ENCODE data around the gene AUTS2.

Gene AUTS2

DNA sequence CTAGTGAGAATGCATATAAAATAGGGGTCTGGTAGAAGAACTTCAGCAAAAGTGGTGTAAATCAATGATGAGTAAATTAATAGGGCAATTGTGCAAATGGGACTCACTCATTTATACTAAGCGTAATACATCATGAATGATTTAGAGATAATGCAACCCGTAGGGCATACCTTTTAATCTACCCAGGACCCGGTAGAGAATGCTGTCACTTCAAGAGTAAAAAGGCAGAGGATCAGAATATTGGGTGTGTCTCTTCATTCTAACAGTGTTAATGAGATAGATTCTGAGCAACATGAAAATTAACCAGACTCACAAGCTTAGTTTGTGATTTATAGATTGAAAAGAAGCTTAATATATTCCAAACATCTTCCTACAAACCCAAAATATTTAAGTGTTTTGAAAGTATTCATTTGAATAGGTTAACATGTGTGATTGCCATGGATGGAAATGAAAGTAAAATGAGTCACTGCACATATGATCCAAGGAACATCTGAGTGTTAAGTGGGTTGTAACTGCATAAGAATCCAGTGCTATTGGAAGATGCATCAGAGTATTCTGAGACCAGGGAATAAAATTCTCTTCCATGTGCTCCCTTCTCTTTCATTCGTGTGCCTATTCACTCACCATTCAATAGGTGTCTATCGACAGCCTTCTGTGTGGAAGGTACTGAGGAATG, 690.6 kb downstream of the AUTS2 start:
- no peak for TF ChIP-seq POLR2A (IDR thresholded peaks at IDR 0.05; ENCODE audit: low read depth, low read length)
- no peak for TF ChIP-seq POLR2AphosphoS5 (IDR thresholded peaks at IDR 0.05; ENCODE audit: low read depth, low read length)
- TF ChIP-seq TAF1 (IDR thresholded peaks at IDR 0.05; ENCODE audit: borderline replicate concordance, low read depth, low read length): no peak
- FAIRE-seq: no peak
- DNase-seq (ENCODE audit: insufficient read length): no peak

DNA sequence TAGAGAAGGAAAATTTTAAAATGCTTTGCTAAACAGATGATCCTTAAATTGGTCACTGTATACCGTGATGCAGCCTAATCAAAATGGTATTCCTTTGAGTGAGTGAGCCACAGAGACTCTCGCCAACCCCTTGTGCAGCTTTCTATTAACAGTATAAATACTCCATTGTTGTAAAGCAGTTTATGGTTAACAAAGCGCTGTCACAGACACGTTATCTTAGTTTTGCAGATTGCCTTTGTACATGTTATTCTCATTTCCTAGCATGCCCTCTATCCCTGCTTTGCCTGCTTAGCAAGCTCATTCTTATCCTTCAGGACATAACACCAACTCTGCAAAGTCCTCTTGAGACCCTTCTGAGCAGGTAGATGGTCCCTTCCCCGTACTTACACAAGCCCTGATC, 694.4 kb downstream of the AUTS2 start:
- DNase-seq (ENCODE audit: insufficient read length) (no peak), FAIRE-seq (no peak)
- no peak for TF ChIP-seq TAF1 (IDR thresholded peaks at IDR 0.05; ENCODE audit: borderline replicate concordance, low read depth, low read length)

DNA sequence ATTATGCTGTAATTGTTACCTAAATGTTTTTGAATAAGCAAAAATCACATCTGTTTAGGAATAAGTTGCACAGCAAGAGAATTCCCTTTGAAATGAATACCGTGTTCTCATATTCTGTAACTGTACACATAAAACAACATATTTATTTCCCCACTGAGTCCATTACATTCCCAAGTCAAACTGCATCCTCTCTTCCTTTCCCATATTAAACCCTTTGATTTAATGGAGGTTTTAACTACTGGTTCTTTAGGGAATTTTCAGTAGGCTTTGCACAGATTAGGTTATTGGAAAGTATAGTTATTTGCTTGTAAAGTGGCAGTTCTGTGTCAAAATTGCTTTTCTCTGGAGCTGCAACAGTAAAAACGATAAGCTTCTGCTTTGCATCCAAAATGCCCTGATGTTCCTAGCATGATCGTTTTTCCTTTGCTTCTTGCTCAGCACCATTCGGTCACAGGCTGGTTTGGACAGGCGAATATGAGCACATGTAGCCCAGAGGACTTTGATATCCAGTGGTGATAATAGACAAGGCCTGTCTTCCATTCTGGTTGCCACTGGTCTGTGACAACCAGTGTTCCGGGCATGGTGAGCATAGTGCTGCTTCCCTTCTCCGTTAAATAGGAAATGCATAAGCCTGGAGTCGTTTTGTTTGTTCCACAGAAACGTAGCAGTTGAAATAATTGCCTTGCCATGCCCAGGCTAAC, 696.1 kb downstream of the AUTS2 start:
- TF ChIP-seq POLR2A (IDR thresholded peaks at IDR 0.05; ENCODE audit: low read depth, low read length) (no peak), POLR2AphosphoS5 (IDR thresholded peaks at IDR 0.05; ENCODE audit: low read depth, low read length) (no peak), TAF1 (IDR thresholded peaks at IDR 0.05; ENCODE audit: borderline replicate concordance, low read depth, low read length) (no peak)
- FAIRE-seq (no peak), DNase-seq (ENCODE audit: insufficient read length) (no peak)

DNA sequence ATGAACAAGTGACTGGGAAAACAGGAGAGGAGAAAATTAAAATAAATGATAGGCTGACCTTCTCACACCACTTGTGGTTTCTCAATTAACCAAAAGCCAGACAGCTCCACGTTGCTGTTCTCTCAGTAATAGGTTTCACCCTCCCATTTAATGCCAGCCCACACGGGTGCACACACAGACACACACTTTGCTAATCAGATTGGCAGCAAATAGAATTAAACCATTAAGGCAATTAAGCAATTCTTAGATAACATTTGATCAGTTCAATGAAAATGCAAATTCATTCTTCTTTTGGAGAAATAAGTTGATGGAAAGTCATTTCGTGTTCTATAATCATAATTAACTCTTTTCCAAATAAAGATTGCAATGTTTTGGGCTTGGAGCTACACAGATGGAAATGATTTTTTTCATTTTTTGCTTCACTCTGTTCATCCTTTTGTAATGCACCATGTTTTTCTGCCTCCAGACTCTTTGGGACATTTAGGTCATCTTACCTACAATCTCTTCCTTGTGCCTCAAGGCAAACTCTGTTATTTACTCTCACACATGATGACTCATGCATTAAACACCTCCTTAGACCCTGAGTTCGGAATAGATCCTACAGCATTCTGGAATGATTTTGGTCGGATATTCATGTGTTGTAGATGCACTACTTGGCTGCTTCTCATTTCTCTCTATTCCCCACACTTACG, 700.7 kb downstream of the AUTS2 start:
- TF ChIP-seq TAF1 (IDR thresholded peaks at IDR 0.05; ENCODE audit: borderline replicate concordance, low read depth, low read length): no peak
- TF ChIP-seq POLR2A (IDR thresholded peaks at IDR 0.05; ENCODE audit: low read depth, low read length): no peak
- no peak for TF ChIP-seq POLR2AphosphoS5 (IDR thresholded peaks at IDR 0.05; ENCODE audit: low read depth, low read length)
- DNase-seq (ENCODE audit: insufficient read length) (no peak), FAIRE-seq (no peak)

DNA sequence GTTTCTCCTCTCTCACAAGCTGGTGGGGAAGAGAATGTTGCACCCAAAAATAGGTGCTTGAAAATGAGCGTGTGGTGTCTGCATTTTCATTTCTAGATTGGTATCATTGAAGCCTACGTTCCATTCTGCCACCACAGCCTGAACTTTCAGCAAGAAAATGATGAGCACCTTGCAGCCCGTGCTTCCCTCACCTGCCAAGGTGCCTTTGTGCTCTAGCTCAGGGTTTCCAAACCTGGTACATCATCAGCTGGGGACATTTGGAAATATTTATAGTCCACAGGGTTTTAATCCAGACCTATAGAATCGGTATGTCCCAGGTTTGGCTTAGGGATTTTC, 701.2 kb downstream of the AUTS2 start:
- FAIRE-seq (no peak), DNase-seq (ENCODE audit: insufficient read length) (no peak)
- no peak for TF ChIP-seq POLR2AphosphoS5 (IDR thresholded peaks at IDR 0.05; ENCODE audit: low read depth, low read length)
- TF ChIP-seq TAF1 (IDR thresholded peaks at IDR 0.05; ENCODE audit: borderline replicate concordance, low read depth, low read length): no peak
- TF ChIP-seq POLR2A (IDR thresholded peaks at IDR 0.05; ENCODE audit: low read depth, low read length): no peak

DNA sequence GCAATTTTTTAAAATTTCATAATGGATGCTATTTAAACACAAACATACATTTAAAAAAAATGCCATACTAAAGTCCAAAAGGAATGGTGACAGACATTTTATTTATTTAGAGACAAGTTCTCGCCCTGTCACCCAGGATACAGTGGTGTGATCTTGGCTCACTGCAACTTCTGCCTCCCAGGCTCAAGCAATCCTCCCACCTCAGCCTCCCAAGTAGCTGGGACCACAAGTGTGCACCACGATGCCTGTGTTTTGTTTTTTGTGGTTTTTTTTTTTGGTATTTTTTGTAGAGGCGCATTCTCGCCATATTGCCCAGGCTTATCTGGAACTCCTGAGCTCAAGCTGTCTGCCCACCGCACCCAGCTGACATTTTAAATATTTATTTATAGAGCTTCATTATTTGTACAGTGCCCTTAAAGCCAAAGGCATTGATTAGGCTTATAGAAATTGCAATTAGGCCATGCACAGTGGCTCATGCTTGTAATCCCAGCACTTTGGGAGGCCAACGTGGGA, 703.5 kb downstream of the AUTS2 start:
- no peak for DNase-seq (ENCODE audit: insufficient read length)
- no peak for TF ChIP-seq POLR2A (IDR thresholded peaks at IDR 0.05; ENCODE audit: low read depth, low read length)
- no peak for TF ChIP-seq TAF1 (IDR thresholded peaks at IDR 0.05; ENCODE audit: borderline replicate concordance, low read depth, low read length)
- no peak for TF ChIP-seq POLR2AphosphoS5 (IDR thresholded peaks at IDR 0.05; ENCODE audit: low read depth, low read length)
- FAIRE-seq: no peak

DNA sequence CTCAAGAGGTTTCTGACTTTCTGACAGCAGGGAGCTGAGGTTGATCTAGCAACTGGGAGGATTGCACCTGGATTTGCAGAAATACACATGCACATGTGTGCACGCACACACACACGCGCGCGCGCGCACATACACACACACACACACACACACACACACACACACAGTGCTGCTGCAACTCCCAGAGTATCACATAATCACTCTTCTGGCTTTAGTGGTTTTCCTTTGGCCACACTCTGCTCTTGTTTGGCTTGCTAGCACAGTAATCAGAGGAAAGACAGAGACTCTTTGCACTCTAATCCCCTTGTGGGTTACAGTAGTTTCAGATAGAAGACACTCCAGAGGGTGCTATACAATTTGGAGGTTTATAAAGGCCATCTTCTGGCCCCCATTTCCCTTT, 705.0 kb downstream of the AUTS2 start:
- DNase-seq (ENCODE audit: insufficient read length): no peak
- TF ChIP-seq TAF1 (IDR thresholded peaks at IDR 0.05; ENCODE audit: borderline replicate concordance, low read depth, low read length) (no peak), POLR2AphosphoS5 (IDR thresholded peaks at IDR 0.05; ENCODE audit: low read depth, low read length) (no peak), POLR2A (IDR thresholded peaks at IDR 0.05; ENCODE audit: low read depth, low read length) (no peak)
- FAIRE-seq: no peak

DNA sequence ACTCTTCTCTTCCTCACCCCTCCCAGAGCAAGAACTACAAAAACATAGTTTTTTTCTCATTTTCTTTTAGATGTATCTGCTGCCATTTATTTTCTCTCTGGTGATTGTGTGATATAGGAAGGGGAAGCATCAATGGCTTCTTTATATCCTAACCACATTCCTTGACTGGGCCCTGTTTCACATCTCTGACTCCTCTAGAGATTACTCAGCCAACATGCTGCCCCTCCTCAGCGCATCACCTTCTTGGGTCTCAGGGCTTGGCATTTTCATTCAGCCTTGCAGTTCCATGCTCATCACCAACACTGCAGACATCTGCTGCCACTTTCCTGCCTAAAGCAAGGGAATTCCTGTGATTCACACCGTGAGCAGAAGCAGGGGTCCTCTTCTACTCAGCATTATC, 705.5 kb downstream of the AUTS2 start:
- TF ChIP-seq TAF1 (IDR thresholded peaks at IDR 0.05; ENCODE audit: borderline replicate concordance, low read depth, low read length): no peak
- no peak for TF ChIP-seq POLR2AphosphoS5 (IDR thresholded peaks at IDR 0.05; ENCODE audit: low read depth, low read length)
- TF ChIP-seq POLR2A (IDR thresholded peaks at IDR 0.05; ENCODE audit: low read depth, low read length): no peak
- no peak for DNase-seq (ENCODE audit: insufficient read length)
- no peak for FAIRE-seq

DNA sequence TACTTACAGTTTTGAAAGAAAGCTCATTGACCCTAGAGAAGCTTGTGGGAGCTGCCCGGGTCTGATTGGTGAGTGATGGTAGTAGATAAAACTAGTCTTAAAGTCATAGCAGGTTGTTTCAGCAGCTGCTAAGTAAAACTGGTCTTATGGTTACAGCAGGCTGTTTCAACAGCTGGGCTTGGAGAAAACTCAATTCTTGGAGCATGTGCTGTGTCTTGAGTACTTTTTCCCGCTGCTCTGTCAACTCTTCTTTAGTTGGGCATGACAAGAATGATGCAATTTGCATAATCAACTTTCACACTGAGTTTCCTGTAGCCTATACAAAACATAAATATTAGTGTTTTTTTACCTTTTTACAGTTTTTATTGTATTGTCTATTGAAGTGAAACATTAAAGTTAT, 707.9 kb downstream of the AUTS2 start:
- FAIRE-seq (no peak), DNase-seq (ENCODE audit: insufficient read length) (no peak)
- TF ChIP-seq TAF1 (IDR thresholded peaks at IDR 0.05; ENCODE audit: borderline replicate concordance, low read depth, low read length) (no peak), POLR2A (IDR thresholded peaks at IDR 0.05; ENCODE audit: low read depth, low read length) (no peak)

DNA sequence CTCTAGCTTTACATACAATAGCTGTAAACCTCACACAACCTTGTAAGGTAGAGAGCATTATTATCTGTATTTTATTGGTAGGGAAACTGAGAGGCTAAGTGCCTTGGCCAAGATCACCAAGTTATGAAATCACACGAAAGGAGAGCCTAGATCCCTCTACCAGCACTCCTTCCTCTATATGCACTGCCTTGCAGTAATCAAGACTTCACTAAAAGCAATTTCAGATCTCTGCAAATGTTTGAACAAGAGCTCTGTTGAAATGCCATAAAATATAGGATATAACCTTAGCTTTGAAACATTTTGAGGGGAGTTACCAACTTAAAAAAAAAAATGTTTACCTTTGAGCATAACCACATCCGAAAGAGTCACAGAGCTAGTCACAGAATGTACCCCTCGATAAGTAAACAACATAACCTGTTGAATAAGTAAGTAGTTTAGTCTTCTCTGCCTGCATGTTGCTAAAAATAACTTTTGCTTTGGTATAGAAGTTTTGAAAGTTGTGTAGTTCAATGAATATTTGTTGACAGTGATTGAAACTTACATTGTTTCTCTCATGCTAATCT, 709.4 kb downstream of the AUTS2 start:
- DNase-seq (ENCODE audit: insufficient read length): no peak
- TF ChIP-seq POLR2AphosphoS5 (IDR thresholded peaks at IDR 0.05; ENCODE audit: low read depth, low read length) (no peak), POLR2A (IDR thresholded peaks at IDR 0.05; ENCODE audit: low read depth, low read length) (no peak), TAF1 (IDR thresholded peaks at IDR 0.05; ENCODE audit: borderline replicate concordance, low read depth, low read length) (no peak)
- no peak for FAIRE-seq

DNA sequence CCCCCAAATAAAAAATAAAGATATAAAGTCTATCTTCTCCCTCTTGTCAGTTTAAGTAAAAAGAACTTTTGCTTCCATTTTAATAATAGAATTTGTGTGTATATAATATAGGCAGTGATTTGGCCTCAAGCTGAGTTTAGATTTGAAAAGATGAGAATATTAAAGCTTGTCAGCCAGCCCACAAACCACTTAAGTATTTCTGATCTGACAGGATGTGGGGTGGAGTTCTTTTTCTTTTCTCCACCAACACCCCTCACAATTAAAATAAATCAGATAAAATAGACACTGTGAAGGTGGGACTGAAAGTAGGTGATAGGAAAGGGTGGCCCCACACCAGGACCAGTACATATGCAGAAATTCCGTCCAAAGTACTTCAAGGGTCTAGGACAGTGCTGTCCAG, 714.1 kb downstream of the AUTS2 start:
- FAIRE-seq (no peak), DNase-seq (ENCODE audit: insufficient read length) (no peak)
- TF ChIP-seq POLR2A (IDR thresholded peaks at IDR 0.05; ENCODE audit: low read depth, low read length) (no peak), POLR2AphosphoS5 (IDR thresholded peaks at IDR 0.05; ENCODE audit: low read depth, low read length) (no peak), TAF1 (IDR thresholded peaks at IDR 0.05; ENCODE audit: borderline replicate concordance, low read depth, low read length) (no peak)
